Limb (tissue), 2 donors: ENCODE data around the gene CHN2.

Source experiments
- DNase-seq, 2 donors: peaks; one replicate each; pipeline ENCODE4 v3.0.0-alpha.2; 2016; ENCODE audit errors: extremely low spot score in 2 of 2

Gene CHN2

GRCh38 chr7:29194594-29195427 is at the start of gene CHN2:
Gene CHN2 (plus strand): TSS chr7:29194775.
- peak; percentile 45 to 77 for DNase-seq

GRCh38 chr7:29145553-29146056 is 49.0 kb upstream of the CHN2 start:
- DNase-seq, result no peak

DNA sequence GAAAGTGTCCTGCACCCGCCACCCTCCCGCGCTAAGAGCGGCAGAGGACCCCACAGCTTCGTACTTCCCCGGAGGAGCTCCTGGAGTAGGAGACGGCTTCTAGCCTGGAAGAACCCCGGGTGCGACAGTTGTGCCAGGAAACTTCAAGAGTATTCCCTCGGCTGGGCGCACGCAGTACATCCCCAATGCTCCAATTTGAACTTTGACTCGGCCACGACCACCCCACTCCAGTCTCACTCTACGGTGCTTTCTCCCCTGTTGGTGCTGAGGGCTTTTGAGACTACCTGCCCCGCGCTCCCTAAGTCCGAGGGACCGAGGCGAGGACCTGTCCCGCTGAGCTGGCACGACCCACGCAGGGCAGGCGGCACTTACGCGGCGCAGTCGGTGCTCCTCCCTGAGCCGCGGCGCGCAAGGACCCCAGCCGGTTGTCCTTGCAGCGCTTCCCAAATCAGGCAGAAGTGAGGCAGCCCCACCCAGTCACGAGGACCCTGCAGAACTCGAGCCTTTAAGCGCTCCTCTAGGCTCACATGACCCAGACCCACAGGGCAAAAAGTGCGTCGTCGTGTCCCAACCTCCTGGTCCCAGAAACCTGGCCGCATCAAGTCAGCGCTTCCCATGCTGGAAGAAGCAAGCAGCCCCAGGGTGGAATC is 48.4 kb upstream of the CHN2 start, which contains the start of gene CPVL:
Gene CPVL, minus strand, starts transcription at position 481 of the 650 bp plus-strand sequence. CDS start 25,476 bp downstream, outside the sequence.
- DNase-seq, result peak; percentile 13 to 67

- peak in 1 of 2 donors; percentile 49 for DNase-seq
Measured at GRCh38 chr7:29146888-29147609, 47.5 kb upstream of the CHN2 start.

DNA sequence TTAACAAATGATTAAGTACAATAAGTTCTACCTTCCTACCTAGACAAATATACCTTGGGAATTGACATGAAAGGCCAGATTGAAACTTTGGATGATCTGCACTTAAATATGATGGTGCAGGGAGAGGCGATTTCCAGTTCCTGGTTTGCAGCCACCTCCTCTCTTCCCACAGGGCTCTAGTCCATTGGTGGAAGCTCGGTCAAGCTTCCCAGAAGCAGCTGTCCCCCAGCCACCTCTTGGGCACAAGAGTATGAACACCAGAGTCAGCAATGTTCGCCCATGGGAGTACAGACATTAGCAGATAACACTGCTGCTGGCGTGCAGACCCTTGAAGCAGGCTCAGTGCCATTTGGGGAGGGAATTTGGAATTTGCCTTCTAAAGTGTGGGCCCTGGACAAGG is 46.8 kb upstream of the CHN2 start:
- DNase-seq, result no peak

DNA sequence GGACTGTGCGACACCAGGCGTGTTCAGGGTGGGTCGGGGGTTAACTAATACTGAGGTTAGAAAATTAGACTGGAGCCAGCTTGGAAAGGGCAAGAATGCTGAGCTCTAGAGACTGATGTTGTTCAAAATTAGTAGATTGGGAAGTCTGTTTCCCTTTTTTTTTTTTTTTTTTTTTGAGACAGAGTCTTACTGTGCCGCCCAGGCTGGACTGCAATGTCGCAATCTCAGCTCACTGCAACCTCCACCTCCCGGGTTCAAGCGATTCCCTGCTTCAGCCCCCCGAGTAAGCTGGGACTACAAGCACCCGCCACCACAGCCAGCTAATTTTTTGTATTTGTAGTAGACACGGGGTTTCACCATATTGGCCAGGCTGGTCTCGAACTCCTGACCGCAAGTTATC is 45.5 kb upstream of the CHN2 start:
- DNase-seq, result no peak

GRCh38 chr7:29150856-29151255 is 43.7 kb upstream of the CHN2 start:
- DNase-seq, result no peak

DNA sequence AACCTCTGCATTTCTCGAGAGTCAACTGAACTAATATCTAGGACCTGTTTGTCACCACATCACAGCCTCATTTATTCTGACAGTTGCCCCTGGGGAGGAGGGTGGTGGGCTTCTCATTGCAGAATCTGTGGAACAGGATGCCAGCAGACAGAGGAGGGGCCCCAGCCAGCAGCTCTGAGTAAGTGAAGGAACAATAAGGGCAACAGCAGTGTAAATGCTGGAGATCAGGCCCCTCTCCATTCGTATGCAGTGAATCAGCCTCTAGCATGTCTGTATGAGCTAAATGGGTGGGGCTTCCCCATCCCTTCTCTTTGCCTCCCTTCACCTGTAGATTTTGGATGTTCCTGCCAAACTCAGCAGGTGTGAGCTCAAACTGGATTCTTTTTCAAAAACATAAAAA is 40.5 kb upstream of the CHN2 start:
- DNase-seq, result no peak

DNA sequence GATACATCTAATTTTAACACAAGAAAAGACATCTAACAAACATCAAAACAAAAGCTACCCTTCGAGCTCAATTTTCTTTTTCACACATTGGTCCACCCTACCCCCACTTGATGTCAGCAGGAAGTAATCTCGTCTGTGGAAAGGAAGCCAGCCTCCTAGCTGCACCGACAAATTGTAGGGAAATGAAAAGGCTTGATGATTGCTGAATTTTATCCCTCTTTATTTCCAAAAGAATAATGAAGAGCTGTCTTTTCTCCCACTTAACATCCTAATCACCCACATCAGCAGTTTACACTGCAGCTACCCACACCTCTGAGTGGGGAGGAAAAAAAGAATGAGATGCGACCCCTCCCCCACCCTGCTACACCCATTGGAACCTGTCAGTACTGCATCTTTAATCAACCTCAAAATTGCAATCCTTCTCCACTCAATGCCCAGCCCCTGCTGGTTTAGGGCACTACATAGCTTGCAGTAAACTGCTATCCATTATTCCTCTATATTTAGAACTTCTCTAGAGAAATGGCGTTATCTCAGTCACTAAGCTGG is 37.6 kb upstream of the CHN2 start:
- DNase-seq, result no peak

- no peak for DNase-seq
Measured at GRCh38 chr7:29158795-29159423, 35.7 kb upstream of the CHN2 start.

DNA sequence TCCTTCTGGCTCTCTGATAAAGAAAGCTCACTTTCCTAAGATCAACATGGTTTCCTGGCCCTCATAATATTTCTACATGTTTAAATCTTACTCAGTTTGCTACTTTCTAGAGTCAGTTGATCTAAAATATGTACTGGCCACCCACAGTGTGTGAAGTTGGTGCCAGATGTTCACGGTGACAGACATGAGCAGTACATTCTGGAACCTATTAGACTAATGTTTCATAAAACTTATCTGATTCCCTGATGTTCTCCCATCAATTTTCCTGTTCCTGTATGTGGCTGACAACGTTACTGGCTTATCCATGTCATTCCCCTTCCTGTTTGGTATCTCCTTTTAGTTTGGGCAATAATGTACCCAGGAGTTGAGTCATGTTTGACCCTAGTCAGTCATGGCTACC is 34.5 kb upstream of the CHN2 start:
- no peak for DNase-seq

GRCh38 chr7:29161231-29161630 is 33.3 kb upstream of the CHN2 start:
- no peak for DNase-seq

- DNase-seq, result no peak
Measured at GRCh38 chr7:29162577-29162976, 32.0 kb upstream of the CHN2 start.

- DNase-seq, result no peak
Measured at GRCh38 chr7:29163854-29164253, 30.7 kb upstream of the CHN2 start.

DNA sequence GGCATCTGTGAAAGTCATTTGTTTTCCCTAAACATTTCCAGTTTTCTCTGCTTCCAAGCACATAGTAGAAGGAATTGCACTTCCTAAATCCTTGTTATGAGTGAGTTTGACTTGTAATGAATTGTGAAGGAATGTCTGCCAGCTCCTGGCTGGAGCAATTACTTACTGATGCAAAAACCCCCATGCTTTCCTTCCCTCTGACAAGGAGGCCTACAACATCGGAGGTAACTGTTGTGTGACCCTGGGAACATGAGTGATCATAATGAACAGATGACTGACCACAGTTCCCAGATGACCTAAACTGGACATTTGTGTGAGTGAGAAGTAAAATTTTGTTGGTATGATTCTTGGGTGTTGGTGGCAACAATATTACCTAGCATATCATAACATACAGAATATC is 26.9 kb upstream of the CHN2 start:
- DNase-seq, result no peak

- DNase-seq, result no peak
Measured at GRCh38 chr7:29170781-29171180, 23.8 kb upstream of the CHN2 start.

DNA sequence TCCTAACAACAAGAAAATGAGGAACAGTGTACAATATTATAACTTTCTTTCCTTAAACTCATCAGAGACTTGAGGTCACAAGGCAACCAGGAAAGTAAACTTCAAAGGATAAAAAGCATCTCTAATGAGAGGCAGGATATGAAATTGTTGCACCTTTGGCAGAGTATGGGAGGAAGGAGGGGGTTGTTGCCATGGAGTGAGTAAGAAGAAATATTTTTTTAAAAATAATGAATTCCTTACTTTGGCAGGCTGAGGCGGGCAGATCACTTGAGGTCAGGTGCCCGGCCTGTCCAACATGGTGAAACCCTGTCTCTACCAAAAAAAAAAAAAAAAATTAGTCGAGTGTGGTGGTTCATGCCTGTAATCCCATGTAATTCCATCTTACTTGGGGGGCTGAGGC is 21.1 kb upstream of the CHN2 start:
- no peak for DNase-seq

DNA sequence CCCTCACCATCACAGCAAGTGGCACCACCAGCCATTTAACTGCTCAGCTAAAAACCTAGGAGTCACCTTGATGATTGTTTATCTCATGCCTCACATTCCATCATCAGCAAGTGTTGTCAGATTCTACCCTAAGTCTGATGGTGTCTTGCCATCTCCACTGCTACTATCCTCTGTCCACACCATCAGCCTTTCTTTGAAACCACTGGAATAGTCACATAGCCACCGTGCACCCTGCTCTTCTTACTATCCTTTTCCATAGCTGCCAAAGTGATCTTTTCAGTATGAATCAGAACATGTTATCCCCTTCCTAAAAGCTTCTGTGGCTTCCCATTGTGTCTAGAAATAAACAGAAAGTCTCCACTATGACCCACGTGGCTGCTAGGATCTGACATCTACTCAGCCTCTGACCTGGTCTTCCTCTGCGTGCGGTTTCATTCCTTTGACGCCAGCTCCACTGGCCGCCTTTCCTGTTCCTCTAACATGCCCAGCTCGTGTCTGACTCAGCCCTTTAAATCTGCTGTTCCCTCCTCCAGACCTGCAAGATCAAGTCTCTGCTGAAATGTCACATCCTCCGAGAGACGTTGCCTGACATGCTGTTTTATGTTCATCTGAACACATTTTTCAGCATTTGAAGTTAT is 16.5 kb upstream of the CHN2 start:
- DNase-seq, result no peak

DNA sequence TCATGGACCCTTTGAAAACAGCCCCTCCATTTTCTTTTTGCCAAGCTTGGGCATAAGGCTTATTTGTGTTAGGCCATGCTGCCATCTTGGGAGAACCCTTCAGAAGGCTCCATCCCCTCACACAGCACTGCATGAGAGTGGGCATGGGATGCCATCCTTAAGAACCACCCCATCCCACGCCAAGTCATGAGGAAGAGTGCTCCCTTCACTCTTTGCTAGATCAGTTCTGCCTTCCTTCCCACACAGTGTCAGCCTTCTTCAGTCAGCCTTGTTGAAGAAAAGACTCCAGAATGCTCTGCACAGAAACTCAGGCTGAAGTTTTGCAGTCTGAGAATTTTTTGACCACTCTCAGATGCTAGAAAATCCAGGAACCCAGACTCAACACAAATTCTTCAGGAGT is 15.5 kb upstream of the CHN2 start:
- no peak for DNase-seq

- no peak for DNase-seq
Measured at GRCh38 chr7:29184599-29184998, 10.0 kb upstream of the CHN2 start.

- no peak for DNase-seq
Measured at GRCh38 chr7:29185613-29186012, 9.0 kb upstream of the CHN2 start.
